HEK293T (cell line): ENCODE results near the gene ETHE1.

Experiments used
- CTCF ChIA-PET: fragments of 350-600 bp; formaldehyde crosslinking; extraction: SDS; loops from one replicate; lab custom pipeline; 2021; ENCODE audit warnings: antibody characterized with exemption, inconsistent platforms; lab: Yijun Ruan, JAX
- POLR2A ChIA-PET: fragments of 350-600 bp; formaldehyde crosslinking; extraction: SDS; loops from one replicate; lab custom pipeline; 2020; ENCODE audit warnings: antibody characterized with exemption, inconsistent platforms; lab: Yijun Ruan, JAX
- DNase-seq: peaks from one replicate; pipeline ENCODE4 v3.0.0; 2012; ENCODE audit warnings: mixed read lengths; ENCODE audit errors: extremely low spot score
- ARNT ChIP-seq: fragments of 450-650 bp; IDR thresholded peaks from 2 replicates; pipeline ENCODE4 v1.6.1; 2017; ENCODE audit warnings: mild to moderate bottlenecking
- BHLHE40 ChIP-seq: fragments of 450-650 bp; IDR thresholded peaks from 2 replicates; pipeline ENCODE4 v1.6.1; 2016; ENCODE audit warnings: mild to moderate bottlenecking, moderate library complexity, borderline replicate concordance
- CTBP1 ChIP-seq: fragments of 450-650 bp; IDR thresholded peaks from 2 replicates; pipeline ENCODE4 v1.6.1; 2016; ENCODE audit warnings: borderline replicate concordance
- ELF4 ChIP-seq: fragments of 450-650 bp; IDR thresholded peaks from 2 replicates; pipeline ENCODE4 v1.6.1; 2017; ENCODE audit warnings: antibody characterized with exemption
- FOXA1 ChIP-seq: fragments of 450-650 bp; IDR thresholded peaks from 2 replicates; pipeline ENCODE4 v1.6.1; 2016; ENCODE audit warnings: mild to moderate bottlenecking
- FOXK2 ChIP-seq: fragments of 450-650 bp; IDR thresholded peaks from 2 replicates; pipeline ENCODE4 v1.6.1; 2016; ENCODE audit warnings: mild to moderate bottlenecking
- FOXM1 ChIP-seq: fragments of 450-650 bp; IDR thresholded peaks from 2 replicates; pipeline ENCODE4 v1.6.1; 2017; ENCODE audit warnings: mild to moderate bottlenecking, borderline replicate concordance
- HDGF ChIP-seq: fragments of 450-650 bp; IDR thresholded peaks from 2 replicates; pipeline ENCODE4 v1.6.1; 2017; ENCODE audit warnings: antibody characterized with exemption, borderline replicate concordance
- L3MBTL2 ChIP-seq: fragments of 450-650 bp; conservative IDR thresholded peaks from 2 replicates; pipeline ENCODE4 v1.6.1; 2016; ENCODE audit warnings: mild to moderate bottlenecking
- LEF1 ChIP-seq: fragments of 450-650 bp; IDR thresholded peaks from 2 replicates; pipeline ENCODE4 v1.6.1; 2017; ENCODE audit warnings: mild to moderate bottlenecking, borderline replicate concordance
- NFRKB ChIP-seq: fragments of 450-650 bp; IDR thresholded peaks from 2 replicates; pipeline ENCODE4 v1.6.1; 2016; ENCODE audit warnings: mild to moderate bottlenecking, moderate library complexity
- SP1 ChIP-seq: fragments of 450-650 bp; IDR thresholded peaks from 2 replicates; pipeline ENCODE4 v1.6.1; 2017
- SUZ12 ChIP-seq: fragments of 450-650 bp; IDR thresholded peaks from 2 replicates; pipeline ENCODE4 v1.6.1; 2016; ENCODE audit warnings: mild to moderate bottlenecking
- TARDBP ChIP-seq: fragments of 450-650 bp; IDR thresholded peaks from 2 replicates; pipeline ENCODE4 v1.6.1; 2016
- ZNF384 ChIP-seq: fragments of 450-650 bp; IDR thresholded peaks from 2 replicates; pipeline ENCODE4 v1.6.1; 2016
- TF ChIP-seq, protein P1 (sequence below): fragments of 450-650 bp; IDR thresholded peaks from 2 replicates; pipeline ENCODE4 v1.6.1; 2016

The ETHE1 gene

DNA sequence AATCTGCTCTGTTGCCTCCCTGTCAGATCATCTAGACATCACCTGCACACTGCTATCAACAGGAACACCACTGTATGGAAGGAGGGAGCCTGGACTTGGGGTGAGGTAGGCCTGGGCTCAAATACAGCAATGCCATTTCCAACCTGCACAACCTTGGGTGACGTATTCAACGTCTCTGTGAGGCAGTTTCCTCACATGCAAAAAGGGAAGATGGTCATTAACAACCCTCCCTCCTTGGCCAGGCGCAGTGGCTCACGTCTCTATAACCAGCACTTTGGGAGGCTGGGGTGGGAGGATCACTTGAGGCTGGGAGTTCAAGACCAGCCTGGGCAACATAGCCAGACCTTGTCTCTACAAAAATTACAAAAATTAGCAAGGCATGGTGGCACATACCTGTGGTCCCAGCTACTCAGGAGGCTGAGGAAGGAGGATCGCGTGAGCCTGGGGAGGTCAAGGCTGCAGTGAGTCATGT lies 35.3 kb upstream of the ETHE1 start:
- no peak for DNase-seq
- CTCF ChIA-PET, result no interaction called here
- TF ChIP-seq L3MBTL2, result no peak
- TF ChIP-seq CTBP1, result no peak
- no peak for TF ChIP-seq BHLHE40
- TF ChIP-seq NFRKB, result no peak
- TF ChIP-seq TARDBP, result no peak
- no peak for TF ChIP-seq SUZ12
- no peak for TF ChIP-seq FOXA1
- TF ChIP-seq FOXK2, result no peak
- no peak for TF ChIP-seq FOXM1
- TF ChIP-seq SP1, result no peak
- TF ChIP-seq, protein P1, sequence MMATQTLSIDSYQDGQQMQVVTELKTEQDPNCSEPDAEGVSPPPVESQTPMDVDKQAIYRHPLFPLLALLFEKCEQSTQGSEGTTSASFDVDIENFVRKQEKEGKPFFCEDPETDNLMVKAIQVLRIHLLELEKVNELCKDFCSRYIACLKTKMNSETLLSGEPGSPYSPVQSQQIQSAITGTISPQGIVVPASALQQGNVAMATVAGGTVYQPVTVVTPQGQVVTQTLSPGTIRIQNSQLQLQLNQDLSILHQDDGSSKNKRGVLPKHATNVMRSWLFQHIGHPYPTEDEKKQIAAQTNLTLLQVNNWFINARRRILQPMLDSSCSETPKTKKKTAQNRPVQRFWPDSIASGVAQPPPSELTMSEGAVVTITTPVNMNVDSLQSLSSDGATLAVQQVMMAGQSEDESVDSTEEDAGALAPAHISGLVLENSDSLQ, result no peak
- no peak for TF ChIP-seq HDGF
- no peak for TF ChIP-seq ARNT
- POLR2A ChIA-PET, result no interaction called here

DNA sequence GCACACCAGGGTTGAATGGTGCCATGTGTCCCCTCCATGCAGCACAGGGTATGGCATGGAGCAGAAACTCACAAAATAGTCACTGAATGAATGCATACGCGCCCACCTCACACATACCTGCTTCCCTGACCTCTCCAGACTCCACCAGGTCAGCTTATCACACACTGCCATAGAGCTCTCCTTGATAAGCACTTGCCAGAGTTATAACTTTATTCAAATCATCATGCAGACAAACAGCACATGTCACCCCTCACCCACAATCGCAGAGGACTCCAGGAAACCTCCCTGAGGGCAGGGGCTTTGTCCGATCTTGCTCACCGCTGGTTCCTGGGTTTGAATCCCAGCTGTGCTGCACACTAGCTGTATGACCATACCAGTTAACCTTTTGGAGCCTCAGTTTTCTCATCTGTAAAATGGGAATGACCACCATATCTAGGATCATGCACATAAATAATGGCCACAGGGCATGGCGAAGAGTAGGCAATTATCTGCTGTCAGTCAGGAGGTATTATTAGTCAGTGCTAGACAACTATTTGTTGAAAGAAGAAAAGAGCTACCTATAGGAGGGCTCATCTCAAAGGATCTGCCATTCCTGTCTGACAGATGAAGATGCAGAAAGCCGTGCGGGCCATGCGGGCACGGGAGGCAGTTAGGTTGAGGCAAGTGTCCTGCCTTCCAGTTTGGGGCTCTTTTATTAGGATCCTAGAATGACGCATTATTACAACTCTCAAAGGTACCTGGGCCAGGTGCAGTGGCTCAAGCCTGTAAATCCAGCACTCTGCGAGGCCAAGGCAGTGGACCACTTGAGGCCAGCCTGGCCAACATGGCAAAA lies 34.4 kb upstream of the ETHE1 start:
- TF ChIP-seq HDGF (no peak), FOXM1 (no peak), ELF4 (no peak), FOXA1 (no peak), SP1 (no peak), ZNF384 (no peak), TARDBP (no peak), ARNT (no peak)
- TF ChIP-seq, protein P1, result no peak
- no peak for DNase-seq
- ChIA-PET CTCF (no interaction called here), POLR2A (no interaction called here)

DNA sequence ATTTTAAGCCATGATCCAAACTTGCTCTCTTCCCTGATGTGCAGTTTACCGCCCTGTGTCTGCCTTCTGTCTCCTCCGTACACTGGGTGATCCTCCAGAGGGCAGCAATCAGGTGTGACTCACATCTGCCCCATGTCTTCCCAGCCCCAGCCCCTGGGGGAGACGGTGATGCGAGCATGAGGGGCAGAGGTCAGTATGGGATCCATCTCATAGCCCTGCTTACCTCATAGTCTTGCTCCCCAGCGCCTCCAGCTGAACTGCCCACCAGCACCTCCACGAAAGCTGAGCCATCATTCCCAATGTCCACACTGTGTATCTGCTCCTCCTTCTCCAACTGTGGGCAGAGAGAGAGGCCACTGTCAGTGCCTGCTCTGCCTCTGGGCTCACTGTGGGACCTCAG lies 33.7 kb upstream of the ETHE1 start:
- POLR2A ChIA-PET, result interaction anchor here (0.7 kb wide), 1 partner anchor 35 kb away, joined by 3 read pairs; the partner anchor contains the start of genes IRGQ and ZNF576
- CTCF ChIA-PET, result no interaction called here
- TF ChIP-seq ELF4 (no peak), TARDBP (no peak), NFRKB (no peak), CTBP1 (no peak)
- TF ChIP-seq, protein P1, result no peak
- DNase-seq, result peak; percentile 21

DNA sequence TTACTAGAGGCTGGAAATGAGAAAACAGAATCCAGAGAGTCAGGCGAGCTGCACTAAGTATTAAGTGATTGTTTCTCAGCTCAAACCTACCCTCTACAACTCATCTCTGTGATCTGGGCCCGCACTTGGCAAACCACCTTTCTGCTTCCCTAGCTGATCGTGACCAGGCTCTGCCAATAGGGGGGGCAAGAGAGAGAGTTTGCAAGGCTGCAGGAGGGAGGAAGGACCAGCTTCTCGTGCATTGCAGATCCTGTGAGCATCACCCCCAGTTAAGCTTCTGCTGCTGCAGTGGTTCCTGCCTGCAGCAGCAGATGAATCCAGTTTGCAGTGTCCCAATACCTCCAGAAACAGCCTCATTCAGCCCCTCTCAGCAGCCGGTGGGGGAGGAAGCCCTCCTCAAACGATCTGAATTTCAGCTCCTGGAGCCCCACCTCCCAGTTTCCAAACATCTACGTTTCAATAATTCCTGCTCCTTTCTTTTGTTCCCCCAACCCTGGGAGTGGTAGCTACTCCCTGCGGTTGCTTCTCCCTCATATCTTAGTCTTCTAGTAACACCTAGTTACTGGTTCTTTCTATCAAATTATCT lies 28.3 kb upstream of the ETHE1 start:
- POLR2A ChIA-PET, result interaction anchor here (0.8 to 1.2 kb wide), 4 partner anchors 8 to 42 kb away, joined by 3 read pairs; partner anchors contain the start of gene ETHE1
- peak; percentile 74 for DNase-seq
- CTCF ChIA-PET, result interaction anchor here (0.6 to 2.1 kb wide), 8 partner anchors 9 to 110 kb away, joined by 3 to 7 read pairs (median 4); partner anchors contain the start of gene ZNF575
- no peak for TF ChIP-seq BHLHE40
- TF ChIP-seq FOXM1, result no peak
- TF ChIP-seq ZNF384, result no peak
- no peak for TF ChIP-seq FOXK2
- no peak for TF ChIP-seq FOXA1
- TF ChIP-seq LEF1, result no peak
- TF ChIP-seq CTBP1, result no peak
- no peak for TF ChIP-seq L3MBTL2
- no peak for TF ChIP-seq SUZ12
- TF ChIP-seq NFRKB, result no peak
- no peak for TF ChIP-seq SP1
- TF ChIP-seq, protein P1, result no peak
- TF ChIP-seq ELF4, result no peak

DNA sequence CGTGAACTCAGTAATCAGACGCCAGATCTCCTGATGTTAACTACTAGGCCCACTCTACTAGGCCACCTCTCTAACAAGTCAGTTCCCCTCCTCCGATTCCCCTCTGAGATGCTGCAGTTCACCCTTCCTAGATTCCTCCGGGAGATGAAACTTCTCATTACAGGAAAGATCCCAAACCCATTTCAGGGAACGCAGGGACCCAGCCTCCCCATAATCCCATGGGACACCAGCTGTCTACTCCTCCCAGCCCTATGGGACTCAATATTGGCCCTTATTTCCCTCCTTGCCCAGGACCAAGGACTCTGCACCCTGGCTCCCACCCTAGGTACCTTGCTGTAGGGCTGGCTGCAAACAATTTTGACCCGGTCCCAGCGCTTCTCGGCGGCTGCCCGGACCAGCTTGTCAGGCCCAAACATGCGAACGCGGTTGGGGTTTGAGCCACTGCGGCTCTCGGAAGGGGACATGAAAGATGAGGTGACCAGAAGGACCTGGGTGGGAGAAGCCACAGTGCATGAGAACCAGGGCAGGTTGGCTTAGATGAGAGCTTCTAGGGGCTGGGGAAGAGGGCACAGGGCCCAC lies 27.4 kb upstream of the ETHE1 start:
- CTCF ChIA-PET, result interaction anchor here (1.0 to 1.5 kb wide), 4 partner anchors 10 to 108 kb away, joined by 3 to 5 read pairs (median 4); no protein-coding TSS in a partner anchor
- POLR2A ChIA-PET, result interaction anchor here (0.8 to 1.2 kb wide), 3 partner anchors 9 to 43 kb away, joined by 3 read pairs; partner anchors contain the start of gene ETHE1
- no peak for TF ChIP-seq L3MBTL2
- no peak for TF ChIP-seq LEF1
- TF ChIP-seq NFRKB, result no peak
- TF ChIP-seq, protein P1, result no peak
- TF ChIP-seq ZNF384, result no peak
- TF ChIP-seq ELF4, result no peak
- no peak for TF ChIP-seq SUZ12
- TF ChIP-seq ARNT, result no peak
- TF ChIP-seq HDGF, result no peak
- TF ChIP-seq TARDBP, result no peak
- no peak for DNase-seq
